HG02642 (cell line): Measurements from ENCODE around the gene CAAP1.
"Not testable (repeated sequence)": the region's sequence is repeated elsewhere in the genome, so short reads cannot be mapped to it uniquely, and the experiment has no call there.

Experiments
- ATAC-seq: cut with Tn5 transposase; IDR thresholded peaks from one replicate; pipeline ENCODE4 v1.9.1; 2021; ENCODE audit warnings: mild to moderate bottlenecking; ENCODE audit not compliant: unreplicated experiment, poor library complexity

CAAP1 gene, protein sequence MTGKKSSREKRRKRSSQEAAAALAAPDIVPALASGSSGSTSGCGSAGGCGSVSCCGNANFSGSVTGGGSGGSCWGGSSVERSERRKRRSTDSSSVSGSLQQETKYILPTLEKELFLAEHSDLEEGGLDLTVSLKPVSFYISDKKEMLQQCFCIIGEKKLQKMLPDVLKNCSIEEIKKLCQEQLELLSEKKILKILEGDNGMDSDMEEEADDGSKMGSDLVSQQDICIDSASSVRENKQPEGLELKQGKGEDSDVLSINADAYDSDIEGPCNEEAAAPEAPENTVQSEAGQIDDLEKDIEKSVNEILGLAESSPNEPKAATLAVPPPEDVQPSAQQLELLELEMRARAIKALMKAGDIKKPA

DNA sequence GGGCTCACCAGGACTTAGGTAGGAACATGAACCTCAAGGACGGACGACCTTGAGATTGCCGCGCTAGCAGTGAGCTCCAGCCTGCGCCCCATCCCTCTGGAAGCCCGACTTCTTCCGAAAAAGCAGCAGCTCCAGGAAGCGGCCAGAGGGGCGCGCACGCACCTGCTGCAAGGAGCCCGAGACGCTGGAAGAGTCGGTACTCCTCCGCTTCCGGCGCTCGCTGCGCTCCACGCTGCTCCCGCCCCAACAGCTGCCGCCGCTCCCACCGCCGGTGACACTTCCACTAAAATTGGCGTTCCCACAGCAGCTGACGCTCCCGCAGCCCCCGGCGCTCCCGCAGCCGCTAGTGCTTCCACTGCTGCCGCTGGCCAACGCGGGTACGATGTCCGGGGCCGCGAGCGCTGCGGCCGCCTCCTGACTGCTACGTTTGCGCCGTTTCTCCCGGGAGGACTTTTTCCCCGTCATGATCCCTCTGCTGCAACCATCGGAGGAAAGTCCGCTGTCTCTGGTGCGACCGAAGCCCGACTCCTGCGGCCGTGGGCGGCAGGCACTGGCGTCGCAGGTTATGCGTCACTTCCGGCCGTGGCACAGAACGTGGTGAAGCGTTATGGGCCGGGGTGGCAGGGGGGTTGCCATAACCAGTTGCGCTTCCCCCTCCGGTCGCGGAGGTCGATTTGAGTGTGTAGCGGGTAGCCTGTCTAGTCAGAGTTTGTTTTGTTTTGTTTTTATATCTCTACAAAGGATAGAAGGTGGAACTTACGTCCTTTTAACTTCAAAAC, at the start of gene CAAP1:
Gene CAAP1, minus strand, starts transcription at position 552 of the 779 bp plus-strand sequence. Its CDS starts 87 bp downstream, at position 465.
- peak; percentile 95 for ATAC-seq

DNA sequence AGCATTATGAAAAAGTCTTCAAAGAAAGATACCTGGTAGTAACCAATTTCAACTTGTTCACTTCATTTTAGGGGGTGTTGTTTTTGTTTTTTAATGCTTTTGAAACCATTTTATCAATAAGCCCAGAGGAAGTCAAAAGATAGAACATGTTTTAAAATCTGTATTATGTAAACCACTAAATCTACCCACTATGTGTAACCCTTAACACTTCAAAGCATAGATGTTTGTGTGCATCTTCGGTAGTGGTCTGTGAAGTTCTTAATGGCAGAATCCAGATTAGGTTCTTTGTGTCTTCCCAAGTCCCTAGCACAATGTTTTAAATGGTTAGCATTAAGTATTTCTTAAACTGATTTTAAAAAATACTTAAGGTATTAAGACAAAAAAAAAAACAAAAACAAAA, 48.2 kb upstream of the CAAP1 start:
- ATAC-seq: no peak

DNA sequence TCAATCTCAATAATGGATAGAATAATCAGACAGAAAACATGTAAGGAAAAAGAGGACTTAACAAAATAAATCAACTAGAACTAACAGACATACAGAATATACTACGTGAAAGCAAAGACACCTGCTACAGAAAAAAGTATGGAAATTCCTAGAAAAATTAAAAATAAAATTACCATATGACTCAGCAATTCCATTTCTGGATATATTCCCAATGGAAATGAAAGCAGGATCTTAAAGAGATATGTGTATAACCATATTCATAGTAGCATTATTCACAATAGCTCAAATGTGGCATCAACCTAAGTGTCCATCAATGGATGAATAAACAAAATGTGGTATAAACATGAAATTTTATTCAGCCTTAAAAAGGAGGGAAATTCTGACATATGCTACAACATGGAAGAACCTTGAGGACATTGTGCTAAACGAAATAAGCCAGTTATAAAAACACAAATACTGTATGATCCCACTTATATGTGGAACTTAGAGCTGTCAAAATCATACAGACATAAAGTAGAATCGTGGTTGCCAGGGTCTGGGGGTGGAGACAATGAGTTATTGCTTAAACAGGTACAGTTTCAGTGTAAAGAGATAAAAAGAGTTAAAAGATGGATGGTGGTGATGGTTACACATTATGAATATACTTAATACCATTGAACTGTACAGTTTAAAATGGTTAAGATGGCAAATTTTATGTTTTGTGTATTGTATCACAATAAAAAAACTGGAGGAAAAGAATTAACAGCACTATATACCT, 47.5 kb upstream of the CAAP1 start:
- no peak for ATAC-seq

DNA sequence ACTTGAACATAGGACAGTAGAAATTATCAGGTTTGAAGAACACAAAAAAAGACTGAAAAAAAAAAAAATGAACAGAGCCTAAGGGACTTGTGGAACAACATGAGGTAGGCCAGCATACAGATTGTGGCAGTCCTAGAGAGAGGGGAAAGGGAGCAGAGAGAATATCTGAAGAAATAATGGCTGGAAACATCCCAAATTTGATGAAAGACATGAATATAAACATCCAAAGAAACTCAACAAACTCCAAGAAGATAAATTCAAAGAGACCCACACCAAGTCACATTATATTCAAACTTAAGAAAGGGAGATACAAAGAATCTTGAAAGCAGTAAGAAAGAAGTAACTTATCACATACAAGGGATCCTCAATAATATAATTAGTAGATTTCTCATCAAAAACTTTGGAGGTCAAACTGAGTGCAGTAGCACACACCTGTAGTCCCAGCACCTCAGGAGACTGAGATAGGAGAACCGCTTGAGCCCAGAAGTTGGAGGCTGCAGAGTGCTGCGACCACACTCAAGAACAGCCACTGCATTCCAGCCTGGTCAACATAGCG, 45.3 kb upstream of the CAAP1 start:
- no peak for ATAC-seq

DNA sequence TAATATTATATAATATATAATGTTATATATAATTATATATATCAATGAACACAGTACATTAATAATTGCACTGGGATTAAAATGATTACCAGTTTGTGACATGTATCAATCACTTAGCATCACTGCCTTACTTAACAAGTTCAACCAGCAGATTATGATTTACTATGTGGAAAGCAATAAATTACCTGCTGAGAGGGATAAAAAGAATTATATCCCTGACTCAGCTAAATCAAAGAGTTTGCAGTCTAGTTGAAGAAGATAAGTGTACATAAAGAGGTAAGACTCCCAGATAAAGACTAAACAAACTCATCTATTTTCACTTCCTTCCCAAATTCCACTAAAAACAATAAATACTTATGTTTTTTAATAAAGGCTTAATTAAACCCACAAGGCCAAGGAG, 43.2 kb upstream of the CAAP1 start:
- ATAC-seq: no peak

DNA sequence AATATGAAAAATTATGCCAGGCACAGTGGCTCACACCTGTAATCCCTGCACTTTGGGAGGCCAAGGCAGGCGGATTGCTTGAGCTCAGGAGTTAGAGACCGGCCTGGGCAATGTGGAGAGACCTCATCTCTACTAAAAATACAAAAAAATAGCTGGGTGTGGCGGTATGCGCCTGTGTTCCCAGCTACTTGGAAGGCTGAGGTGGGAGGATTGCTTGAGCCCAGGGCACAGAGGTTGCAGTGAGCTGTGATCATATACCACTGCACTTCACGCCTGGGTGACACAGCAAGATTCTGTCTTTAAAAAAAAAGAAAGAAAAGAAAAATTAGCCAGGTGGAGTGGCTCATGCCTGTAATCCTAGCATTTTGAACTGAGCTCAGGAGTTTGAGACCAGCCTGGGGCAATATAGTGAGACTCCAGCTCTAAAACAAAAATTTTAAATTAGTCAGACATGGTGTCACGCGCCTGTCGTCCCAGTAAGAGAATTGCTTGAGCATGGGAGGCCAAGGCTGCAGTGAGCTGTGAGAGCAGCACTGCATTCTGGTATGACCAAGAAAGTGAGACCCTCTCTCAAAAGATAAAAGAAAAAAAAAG, 36.4 kb upstream of the CAAP1 start:
- no peak for ATAC-seq

DNA sequence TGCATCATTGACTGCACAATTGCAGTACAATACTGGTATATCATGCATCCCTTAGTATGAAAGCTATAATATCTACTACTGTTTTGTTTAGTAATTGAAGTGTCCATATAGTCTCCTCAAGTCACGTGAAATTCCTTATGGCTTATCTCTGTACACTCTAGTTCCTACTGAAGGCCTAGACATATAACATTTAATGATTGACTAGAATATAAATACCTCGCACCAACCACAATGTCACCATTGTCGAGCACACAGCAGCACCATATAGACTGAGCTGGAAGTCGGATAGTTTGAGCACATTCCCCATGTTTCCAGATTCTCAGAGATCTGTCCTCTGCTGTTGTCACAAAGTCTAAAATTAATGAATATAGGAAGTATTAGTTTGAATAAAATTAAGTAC, 33.0 kb upstream of the CAAP1 start:
- ATAC-seq: no peak

DNA sequence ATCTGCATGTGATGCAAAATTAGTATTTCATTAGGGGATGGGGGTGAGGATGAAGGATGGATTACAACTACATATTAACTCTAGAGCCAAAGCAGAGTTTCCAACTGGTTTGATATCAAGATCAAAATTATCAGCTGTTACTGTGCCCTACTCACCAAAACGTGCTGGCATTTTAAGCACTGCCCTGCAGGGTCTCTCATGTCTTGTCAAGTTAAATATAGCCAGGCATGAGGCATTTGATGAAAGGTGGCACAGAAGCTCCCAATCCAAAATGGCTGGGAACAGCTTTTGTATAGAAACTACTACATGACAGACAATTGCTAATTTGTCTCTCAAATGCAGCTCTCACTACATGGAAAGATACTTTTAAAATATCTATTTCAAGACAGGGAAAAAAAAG, 27.1 kb upstream of the CAAP1 start:
- ATAC-seq: no peak

DNA sequence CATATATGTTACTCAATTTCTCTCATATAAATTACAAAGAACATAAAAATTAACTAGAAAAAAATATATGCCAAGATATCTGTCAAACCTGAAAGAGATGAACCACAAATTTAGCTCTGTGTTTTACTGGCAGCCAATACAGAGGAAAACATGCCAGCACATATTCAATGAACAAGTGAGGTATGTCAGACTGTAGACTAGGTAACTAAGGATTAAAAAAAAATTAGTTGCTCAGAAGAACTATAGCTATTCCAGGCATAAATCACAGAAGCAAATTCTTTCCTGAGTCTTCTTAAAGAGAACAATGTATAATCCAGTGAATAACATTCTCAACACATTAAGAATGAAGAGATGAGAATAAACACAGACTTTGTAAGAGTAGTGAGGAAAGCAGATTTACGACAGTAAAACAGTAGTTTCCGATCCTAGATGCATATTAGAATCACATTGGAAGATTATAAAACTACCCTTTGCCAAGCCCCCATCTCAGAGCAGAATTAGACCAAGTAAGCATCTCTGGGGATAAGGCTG, 20.6 kb upstream of the CAAP1 start:
- no peak for ATAC-seq

DNA sequence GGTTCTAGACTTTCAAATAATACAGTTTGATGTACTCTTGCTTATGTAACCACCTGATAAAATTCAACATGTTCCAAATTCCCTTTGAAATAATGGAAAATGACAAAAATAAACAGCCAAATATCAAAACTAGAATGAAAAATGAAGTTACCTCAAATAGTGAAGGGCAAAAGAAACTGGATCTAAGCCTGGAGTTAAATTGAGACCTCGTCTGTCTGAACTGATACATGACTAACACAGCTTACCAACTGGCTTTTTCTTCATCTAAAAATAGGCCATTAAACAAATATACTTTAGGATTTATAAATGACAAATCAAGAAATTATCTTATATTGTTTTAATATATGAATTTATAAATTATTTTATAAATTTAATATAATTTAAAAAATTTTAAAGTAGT, 12.1 kb upstream of the CAAP1 start:
- no peak for ATAC-seq

DNA sequence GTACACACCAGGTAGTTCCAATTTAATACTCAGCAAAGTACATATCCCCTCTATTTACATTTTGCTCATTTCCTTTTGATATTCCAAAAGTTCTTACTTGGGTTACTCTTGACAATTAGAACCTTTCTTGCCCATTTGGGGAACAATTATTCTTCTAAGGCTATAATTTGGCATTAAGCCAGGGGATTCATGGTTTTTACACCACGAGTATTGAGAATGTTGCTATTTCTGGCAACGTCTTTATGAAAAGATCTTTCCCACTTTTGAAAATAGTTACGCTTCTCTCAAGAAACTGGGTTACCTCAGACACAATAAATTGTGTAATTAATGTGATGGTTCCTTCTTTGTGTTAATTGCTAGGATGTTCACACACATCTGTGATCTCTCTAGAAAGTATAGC, 11.5 kb upstream of the CAAP1 start:
- ATAC-seq: no peak

DNA sequence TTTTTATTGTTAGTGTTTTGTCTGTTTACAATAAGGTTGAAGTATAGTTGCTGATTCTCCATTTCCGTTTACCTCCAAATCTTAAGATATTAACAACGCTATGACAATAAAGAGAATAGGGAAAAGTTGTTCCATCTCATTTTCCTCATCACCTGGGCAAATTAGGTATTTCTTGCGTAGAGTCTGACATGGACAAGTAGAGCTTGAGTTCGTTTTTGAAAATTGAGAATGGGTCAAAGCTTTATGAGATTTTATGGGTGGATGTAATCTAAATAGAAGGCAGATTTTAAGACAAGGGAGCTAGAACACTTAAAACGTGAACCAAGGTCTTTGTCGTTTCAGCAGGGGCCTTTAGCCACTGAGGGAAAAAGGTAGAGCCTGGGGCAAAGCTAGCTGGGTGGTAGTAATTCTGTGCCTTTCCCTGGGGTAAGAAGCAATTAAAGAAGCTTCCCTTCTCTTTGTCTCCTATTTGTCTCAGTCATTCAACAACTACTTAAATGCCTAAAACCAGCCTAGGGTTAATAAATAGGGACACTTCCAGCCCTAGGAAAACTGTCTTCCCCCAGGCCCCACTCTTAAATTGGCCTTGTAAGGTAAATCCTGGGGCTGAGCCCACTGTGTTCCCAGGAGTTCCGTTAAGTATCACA, 551 bp upstream of the CAAP1 start:
- ATAC-seq: no peak

DNA sequence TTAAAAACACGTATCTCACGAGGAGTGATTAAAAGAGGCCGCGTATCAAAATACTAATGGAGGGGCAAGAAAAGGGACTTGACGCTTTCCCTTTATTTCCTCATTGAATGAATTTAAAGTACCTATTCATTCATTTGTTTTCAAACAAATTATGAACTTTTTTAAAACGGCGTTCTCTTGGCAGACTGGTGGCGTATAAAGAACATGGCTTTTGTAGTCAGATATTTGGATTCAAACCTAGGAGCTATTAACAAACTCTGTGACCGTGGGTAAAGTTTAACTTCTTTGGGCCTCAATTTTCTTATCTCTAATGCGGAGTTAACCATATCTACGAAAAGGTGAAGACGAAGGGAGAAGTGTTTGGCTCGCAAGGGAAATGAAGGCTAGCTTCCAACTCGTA, 876 bp downstream of the CAAP1 start:
- ATAC-seq: no peak

DNA sequence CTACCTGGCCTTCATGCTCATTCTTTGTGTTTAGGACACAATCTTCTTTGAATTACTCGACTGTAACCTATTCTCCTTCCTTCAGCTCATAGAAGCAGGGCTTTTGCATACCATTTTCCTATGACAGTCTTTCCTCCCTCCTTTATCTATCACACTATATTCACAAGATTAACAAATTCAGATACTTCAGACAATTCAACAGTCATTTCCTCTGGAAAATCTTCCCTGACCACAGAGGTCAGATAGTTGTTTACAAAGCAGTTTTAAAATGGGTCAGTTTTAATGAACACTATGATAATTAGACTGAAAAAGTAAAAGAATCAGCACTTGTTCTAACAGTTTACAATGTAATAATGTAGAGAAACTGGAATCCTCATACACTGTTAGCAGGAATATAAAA, 4.3 kb downstream of the CAAP1 start:
- no peak for ATAC-seq

DNA sequence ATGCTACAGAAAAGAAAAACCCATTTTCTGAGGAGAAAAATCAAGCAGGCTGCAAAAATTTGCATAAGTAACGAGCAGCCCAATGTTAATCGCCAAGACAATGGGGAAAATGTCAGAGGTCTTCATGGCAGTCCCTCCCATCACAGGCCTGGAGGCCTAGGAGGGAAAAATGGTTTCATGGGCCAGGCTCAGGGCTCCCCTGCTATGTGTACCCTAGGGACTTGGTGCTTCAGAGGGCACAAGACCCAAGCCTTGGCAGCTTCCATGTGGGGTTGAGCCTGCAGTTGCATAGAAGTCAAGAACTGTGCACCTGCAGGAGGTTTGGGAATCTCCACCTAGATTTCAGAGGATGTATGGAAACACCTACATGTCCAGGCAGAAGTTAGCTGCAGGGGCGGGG, 10.4 kb downstream of the CAAP1 start:
- no peak for ATAC-seq

DNA sequence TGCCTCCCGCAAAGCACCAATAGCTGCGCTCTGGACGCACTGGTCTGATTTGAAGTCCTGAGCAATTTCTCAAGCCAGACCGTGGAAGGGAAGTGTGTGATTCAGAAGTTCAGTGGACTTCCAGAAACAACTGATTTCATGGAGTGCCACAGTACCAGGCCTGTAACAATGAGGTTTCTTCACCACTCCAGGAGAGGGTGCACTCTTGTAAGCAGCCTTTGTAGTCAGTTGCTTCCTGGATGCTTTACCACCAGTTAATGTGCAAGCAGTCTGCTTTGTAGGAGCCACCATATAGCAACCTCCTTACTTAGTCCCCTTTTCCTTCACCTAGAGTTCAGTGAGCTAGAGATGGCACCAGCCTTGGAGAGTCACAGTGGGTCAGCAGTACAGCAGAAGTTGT, 12.3 kb downstream of the CAAP1 start:
- ATAC-seq: no peak

DNA sequence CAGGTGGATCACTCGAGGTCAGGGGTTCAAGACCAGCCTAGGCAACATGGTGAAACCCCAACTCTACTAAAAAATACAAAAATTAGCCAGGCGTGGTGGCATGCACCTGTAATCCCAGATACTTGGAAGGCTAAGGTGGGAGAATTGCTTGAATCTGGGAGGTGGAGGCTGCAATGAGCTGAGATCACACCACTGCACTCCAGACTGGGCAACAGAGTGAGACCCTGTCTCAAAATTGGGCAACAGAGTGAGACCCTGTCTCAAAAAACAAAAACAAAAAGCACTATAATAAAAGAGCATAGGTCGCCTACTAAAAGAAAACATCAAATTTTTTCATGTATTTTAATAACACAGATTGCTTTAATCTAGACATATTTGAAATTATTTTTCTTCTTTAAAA, 17.4 kb downstream of the CAAP1 start:
- not testable (repeated sequence) for ATAC-seq

DNA sequence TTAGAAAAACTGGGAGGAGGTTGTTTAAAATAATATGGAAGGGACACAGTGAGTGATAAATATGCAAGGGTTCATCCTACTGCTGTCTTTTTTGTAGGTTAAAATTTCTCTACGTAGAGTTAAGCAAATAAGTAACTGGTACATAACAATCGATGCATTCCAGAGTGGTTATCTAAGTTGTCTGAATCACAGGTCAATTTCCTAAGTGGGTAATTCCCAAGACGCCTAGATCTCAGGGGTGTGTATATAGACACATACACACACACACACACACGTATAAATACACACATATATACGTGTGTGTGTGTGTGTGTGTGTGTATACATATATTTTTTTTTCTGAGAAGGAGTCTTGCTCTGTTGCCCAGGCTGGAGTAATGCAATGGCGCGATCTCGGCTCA, 22.3 kb downstream of the CAAP1 start:
- no peak for ATAC-seq

DNA sequence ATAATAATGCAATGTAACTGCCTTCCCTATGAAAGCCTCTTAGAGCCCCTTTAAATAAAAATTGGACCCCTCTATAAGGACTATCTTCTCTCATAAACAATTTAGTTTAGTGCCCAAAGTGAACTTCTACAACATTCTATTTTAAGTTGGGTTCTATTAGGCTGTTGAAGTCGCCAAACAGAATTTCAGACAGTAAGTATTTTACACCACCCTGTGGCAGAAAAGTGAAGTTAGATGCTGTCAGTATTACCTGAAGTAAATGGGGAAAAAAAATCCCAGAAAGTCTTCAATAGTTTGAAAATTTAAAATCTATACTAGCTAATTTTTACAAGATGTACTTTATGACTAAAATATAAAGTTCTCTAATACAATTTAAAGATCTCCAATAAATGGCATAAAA, 29.5 kb downstream of the CAAP1 start:
- no peak for ATAC-seq
